Neural cell (in vitro differentiated cells): Measurements from ENCODE around the gene NCOA3. TPM values are rescaled to one million over a fixed set of nuclear protein-coding genes. Genes with fewer than 3 reads are reported as not detected.

Source experiments
- H2AFZ ChIP-seq: fragments of 200-600, 300-800 bp; sonication (generic), shearing (Covaris generic); 2 replicates; pipeline ENCODE4 v1.6.0; 2014; ENCODE audit warnings: low read depth, mild to moderate bottlenecking, antibody characterized with exemption, low read length, moderate library complexity
- H3F3A ChIP-seq: fragments of 200-600 bp; shearing (Covaris generic); 2 replicates; pipeline ENCODE4 v1.6.1; 2016; ENCODE audit warnings: mild to moderate bottlenecking, moderate library complexity, mixed read lengths, antibody characterized with exemption, low read length; ENCODE audit not compliant: insufficient read depth, poor library complexity, severe bottlenecking
- H3K27ac ChIP-seq: fragments of 200-600, 300-800 bp; sonication (generic), shearing (Covaris generic); 2 replicates; pipeline ENCODE4 v1.5.1; 2014; ENCODE audit warnings: mild to moderate bottlenecking, low read length, moderate library complexity
- H3K27me3 ChIP-seq: fragments of 300-800, 200-600 bp; sonication (generic), shearing (Covaris generic); 2 replicates; pipeline ENCODE4 v1.6.0; 2014; ENCODE audit warnings: mild to moderate bottlenecking, low read depth, low read length, moderate library complexity; ENCODE audit not compliant: insufficient read depth
- H3K36me3 ChIP-seq: fragments of 300-800, 200-600 bp; sonication (generic), shearing (Covaris generic); 2 replicates; pipeline ENCODE4 v1.5.1; 2014; ENCODE audit warnings: mild to moderate bottlenecking, antibody characterized with exemption, low read length, moderate library complexity; ENCODE audit not compliant: insufficient read depth
- H3K4me2 ChIP-seq: fragments of 300-800, 200-600 bp; sonication (generic), shearing (Covaris generic); 2 replicates; pipeline ENCODE4 v1.6.0; 2014; ENCODE audit warnings: mild to moderate bottlenecking, low read length
- H3K4me3 ChIP-seq: fragments of 300-800, 200-600 bp; sonication (generic), shearing (Covaris generic); 2 replicates; pipeline ENCODE4 v1.5.1; 2014; ENCODE audit warnings: mild to moderate bottlenecking, low read length, moderate library complexity
- H3K79me2 ChIP-seq: fragments of 200-600 bp; shearing (Covaris generic); replicated peaks from 2 replicates; pipeline ENCODE4 v1.6.0; 2014; ENCODE audit warnings: mild to moderate bottlenecking, low read length, moderate library complexity; ENCODE audit not compliant: insufficient read depth
- H3K9ac ChIP-seq: fragments of 300-800, 200-600 bp; sonication (generic), shearing (Covaris generic); 2 replicates; pipeline ENCODE4 v1.6.1; 2016; ENCODE audit warnings: mild to moderate bottlenecking, low read length, mixed read lengths
- H3K9me2 ChIP-seq: fragments of 200-600 bp; shearing (Covaris generic); 2 replicates; pipeline ENCODE4 v1.6.1; 2016; ENCODE audit warnings: mild to moderate bottlenecking, low read length, mixed read lengths; ENCODE audit not compliant: insufficient read depth
- H3K9me3 ChIP-seq: fragments of 200-600, 300-800 bp; sonication (generic), shearing (Covaris generic); 2 replicates; pipeline ENCODE4 v1.6.1; 2016; ENCODE audit warnings: mild to moderate bottlenecking, mixed run types, low read length, moderate library complexity, mixed read lengths
- H4K20me1 ChIP-seq: fragments of 200-600 bp; shearing (Covaris generic); 2 replicates; pipeline ENCODE4 v1.6.1; 2016; ENCODE audit warnings: mild to moderate bottlenecking, mixed run types; ENCODE audit not compliant: insufficient read depth
- EP300 ChIP-seq: fragments of 450-650 bp; conservative IDR thresholded peaks from 2 replicates; pipeline ENCODE4 v1.6.1; 2014; ENCODE audit warnings: antibody characterized with exemption, mild to moderate bottlenecking, moderate library complexity; ENCODE audit not compliant: poor library complexity, severe bottlenecking
- EZH2 ChIP-seq: fragments of 200-600, 300-800 bp; shearing (Covaris generic), sonication (generic); IDR thresholded peaks from 2 replicates; pipeline ENCODE4 v1.6.1; 2014; ENCODE audit warnings: antibody characterized with exemption, low read length, borderline replicate concordance, mild to moderate bottlenecking; ENCODE audit not compliant: insufficient read depth, poor library complexity, severe bottlenecking
- MXI1 ChIP-seq: fragments of 450-650 bp; conservative IDR thresholded peaks from 2 replicates; pipeline ENCODE4 v1.6.1; 2014; ENCODE audit warnings: antibody characterized with exemption, mild to moderate bottlenecking; ENCODE audit not compliant: poor library complexity, severe bottlenecking
- POLR2AphosphoS5 ChIP-seq: IDR thresholded peaks from 2 replicates; pipeline ENCODE4 v1.6.1; 2012
- RAD21 ChIP-seq: fragments of 450-650 bp; conservative IDR thresholded peaks from 2 replicates; pipeline ENCODE4 v1.6.1; 2014; ENCODE audit warnings: antibody characterized with exemption, mild to moderate bottlenecking, moderate library complexity
- SMC3 ChIP-seq: fragments of 450-650 bp; conservative IDR thresholded peaks from 2 replicates; pipeline ENCODE4 v1.6.1; 2014; ENCODE audit warnings: antibody characterized with exemption, mild to moderate bottlenecking, moderate library complexity; ENCODE audit not compliant: poor library complexity
- TAF1 ChIP-seq: IDR thresholded peaks from 2 replicates; pipeline ENCODE4 v1.6.1; 2012; ENCODE audit warnings: low read depth
- polyA plus RNA-seq: library from polyadenylated mRNA; depleted of rRNA; stranded (reverse); fragments of >200 nt; gene quantifications from 2 replicates; pipeline ENCODE4 v1.2.3, GENCODE V29; 2014
- TF ChIP-seq, protein P1 (sequence below): fragments of 450-650 bp; IDR thresholded peaks from 2 replicates; pipeline ENCODE4 v1.5.1; 2014; ENCODE audit warnings: antibody characterized with exemption, mild to moderate bottlenecking, moderate library complexity; ENCODE audit not compliant: poor library complexity, severe bottlenecking
- TF ChIP-seq, protein P2 (sequence below): IDR thresholded peaks from 2 replicates; pipeline ENCODE4 v1.6.1; 2012; ENCODE audit warnings: borderline replicate concordance

The NCOA3 gene
- polyA plus RNA-seq, 1 donor from 2014 or later, result 14.2 TPM

DNA sequence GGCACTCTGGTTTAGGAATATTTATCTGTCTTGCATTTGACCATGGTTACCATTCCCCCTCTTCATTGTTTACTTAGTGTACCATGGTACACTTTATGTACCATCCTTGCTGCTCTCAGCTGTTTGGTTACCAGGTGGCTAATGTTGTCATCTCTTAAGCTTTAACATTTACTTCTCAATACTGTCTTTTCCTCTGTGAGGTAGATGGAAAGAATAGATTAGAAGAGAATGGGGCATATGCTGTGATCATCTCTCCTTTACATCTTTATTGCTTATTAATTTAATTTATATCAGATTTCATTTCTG lies 109.2 kb downstream of the NCOA3 start:
- Histone ChIP-seq H3K79me2 (peaks cover 5% of the 10 kb centered on the region), H3K27ac (no peak overlapping the region), H3F3A (no peaks in the 10 kb centered on the region), H3K9me2 (no peaks in the 10 kb centered on the region), H3K4me3 (no peak overlapping the region), H3K36me3 (no peaks in the 10 kb centered on the region), H3K9me3 (no peaks in the 10 kb centered on the region), H2AFZ (no peak overlapping the region), H4K20me1 (no peaks in the 10 kb centered on the region), H3K27me3 (no peaks in the 10 kb centered on the region), H3K9ac (no peak overlapping the region), H3K4me2 (no peak overlapping the region)
- TF ChIP-seq, protein P1, sequence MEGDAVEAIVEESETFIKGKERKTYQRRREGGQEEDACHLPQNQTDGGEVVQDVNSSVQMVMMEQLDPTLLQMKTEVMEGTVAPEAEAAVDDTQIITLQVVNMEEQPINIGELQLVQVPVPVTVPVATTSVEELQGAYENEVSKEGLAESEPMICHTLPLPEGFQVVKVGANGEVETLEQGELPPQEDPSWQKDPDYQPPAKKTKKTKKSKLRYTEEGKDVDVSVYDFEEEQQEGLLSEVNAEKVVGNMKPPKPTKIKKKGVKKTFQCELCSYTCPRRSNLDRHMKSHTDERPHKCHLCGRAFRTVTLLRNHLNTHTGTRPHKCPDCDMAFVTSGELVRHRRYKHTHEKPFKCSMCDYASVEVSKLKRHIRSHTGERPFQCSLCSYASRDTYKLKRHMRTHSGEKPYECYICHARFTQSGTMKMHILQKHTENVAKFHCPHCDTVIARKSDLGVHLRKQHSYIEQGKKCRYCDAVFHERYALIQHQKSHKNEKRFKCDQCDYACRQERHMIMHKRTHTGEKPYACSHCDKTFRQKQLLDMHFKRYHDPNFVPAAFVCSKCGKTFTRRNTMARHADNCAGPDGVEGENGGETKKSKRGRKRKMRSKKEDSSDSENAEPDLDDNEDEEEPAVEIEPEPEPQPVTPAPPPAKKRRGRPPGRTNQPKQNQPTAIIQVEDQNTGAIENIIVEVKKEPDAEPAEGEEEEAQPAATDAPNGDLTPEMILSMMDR, result no peak
- no peak for TF ChIP-seq RAD21
- TF ChIP-seq MXI1, result no peak

DNA sequence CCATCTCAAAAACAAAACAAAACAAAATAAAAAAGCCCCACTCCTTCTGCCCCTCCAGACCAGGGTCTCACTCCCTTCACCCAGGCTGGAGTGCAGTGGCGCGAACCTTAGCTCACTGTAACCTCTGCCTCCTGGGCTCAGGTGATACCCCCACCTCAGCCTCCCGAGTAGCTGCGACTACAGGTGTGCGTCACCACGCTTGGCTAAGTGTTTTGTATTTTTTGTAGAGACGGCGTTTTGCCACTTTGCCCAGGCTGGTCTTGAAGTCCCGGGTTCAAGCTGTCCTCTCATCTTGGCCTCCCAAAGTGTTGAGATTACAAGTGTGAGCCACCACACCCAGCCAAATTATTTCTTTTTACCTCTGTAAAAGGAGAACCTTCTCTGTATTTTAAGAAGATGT lies 110.1 kb downstream of the NCOA3 start:
- H3K27me3 ChIP-seq, result no peaks in the 10 kb centered on the region
- no peaks in the 10 kb centered on the region for H3K9me2 ChIP-seq
- H3K79me2 ChIP-seq, result peaks cover 5% of the 10 kb centered on the region
- H3F3A ChIP-seq, result no peaks in the 10 kb centered on the region
- H3K9ac ChIP-seq, result no peak overlapping the region
- H3K36me3 ChIP-seq, result no peaks in the 10 kb centered on the region
- no peaks in the 10 kb centered on the region for H3K9me3 ChIP-seq
- H2AFZ ChIP-seq, result no peak overlapping the region
- no peaks in the 10 kb centered on the region for H4K20me1 ChIP-seq
- TF ChIP-seq TAF1 (no peak), EP300 (no peak), POLR2AphosphoS5 (no peak)
- TF ChIP-seq, protein P1, result no peak
- H3K4me2 ChIP-seq, result no peak overlapping the region
- no peak overlapping the region for H3K27ac ChIP-seq
- no peak overlapping the region for H3K4me3 ChIP-seq

DNA sequence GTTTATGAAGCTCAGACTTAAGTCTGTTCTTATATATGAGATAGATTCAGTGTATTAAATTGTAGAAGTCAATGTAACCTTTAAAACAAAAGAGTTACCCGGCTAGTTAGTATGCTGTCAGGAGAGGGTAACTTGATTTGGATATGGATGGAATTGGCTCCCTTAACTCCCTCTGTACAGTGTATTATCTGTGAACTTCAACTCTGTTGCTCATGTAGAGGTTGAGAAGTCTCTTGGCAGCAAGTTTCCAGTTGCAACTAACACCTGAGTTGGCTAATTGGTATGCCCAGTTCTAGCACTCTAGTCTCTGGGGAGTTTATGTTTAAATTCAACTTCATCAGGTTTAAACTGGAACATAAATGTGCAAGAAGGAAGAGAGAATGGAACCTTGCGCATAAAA lies 111.0 kb downstream of the NCOA3 start:
- Histone ChIP-seq H4K20me1 (no peaks in the 10 kb centered on the region), H3K79me2 (peaks cover 5% of the 10 kb centered on the region)
- TF ChIP-seq, protein P2, sequence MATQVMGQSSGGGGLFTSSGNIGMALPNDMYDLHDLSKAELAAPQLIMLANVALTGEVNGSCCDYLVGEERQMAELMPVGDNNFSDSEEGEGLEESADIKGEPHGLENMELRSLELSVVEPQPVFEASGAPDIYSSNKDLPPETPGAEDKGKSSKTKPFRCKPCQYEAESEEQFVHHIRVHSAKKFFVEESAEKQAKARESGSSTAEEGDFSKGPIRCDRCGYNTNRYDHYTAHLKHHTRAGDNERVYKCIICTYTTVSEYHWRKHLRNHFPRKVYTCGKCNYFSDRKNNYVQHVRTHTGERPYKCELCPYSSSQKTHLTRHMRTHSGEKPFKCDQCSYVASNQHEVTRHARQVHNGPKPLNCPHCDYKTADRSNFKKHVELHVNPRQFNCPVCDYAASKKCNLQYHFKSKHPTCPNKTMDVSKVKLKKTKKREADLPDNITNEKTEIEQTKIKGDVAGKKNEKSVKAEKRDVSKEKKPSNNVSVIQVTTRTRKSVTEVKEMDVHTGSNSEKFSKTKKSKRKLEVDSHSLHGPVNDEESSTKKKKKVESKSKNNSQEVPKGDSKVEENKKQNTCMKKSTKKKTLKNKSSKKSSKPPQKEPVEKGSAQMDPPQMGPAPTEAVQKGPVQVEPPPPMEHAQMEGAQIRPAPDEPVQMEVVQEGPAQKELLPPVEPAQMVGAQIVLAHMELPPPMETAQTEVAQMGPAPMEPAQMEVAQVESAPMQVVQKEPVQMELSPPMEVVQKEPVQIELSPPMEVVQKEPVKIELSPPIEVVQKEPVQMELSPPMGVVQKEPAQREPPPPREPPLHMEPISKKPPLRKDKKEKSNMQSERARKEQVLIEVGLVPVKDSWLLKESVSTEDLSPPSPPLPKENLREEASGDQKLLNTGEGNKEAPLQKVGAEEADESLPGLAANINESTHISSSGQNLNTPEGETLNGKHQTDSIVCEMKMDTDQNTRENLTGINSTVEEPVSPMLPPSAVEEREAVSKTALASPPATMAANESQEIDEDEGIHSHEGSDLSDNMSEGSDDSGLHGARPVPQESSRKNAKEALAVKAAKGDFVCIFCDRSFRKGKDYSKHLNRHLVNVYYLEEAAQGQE, result no peak
- TF ChIP-seq, protein P1, result no peak
- TF ChIP-seq SMC3, result no peak
- no peak for TF ChIP-seq EZH2
- TF ChIP-seq EP300, result no peak

More for the DNA sequence above, 111.0 kb downstream of the NCOA3 start:
- Histone ChIP-seq H3K4me3 (no peak overlapping the region), H3K27ac (no peak overlapping the region), H3K27me3 (no peaks in the 10 kb centered on the region), H3K36me3 (no peaks in the 10 kb centered on the region), H3K9ac (no peak overlapping the region), H3K9me3 (no peaks in the 10 kb centered on the region), H3F3A (no peaks in the 10 kb centered on the region), H3K4me2 (no peak overlapping the region), H2AFZ (no peak overlapping the region), H3K9me2 (no peaks in the 10 kb centered on the region)
